Medulla oblongata (tissue), 1 donor: Measurements from ENCODE around the gene ELOF1.
"Not testable (repeated sequence)": the region's sequence is repeated elsewhere in the genome, so short reads cannot be mapped to it uniquely, and the experiment has no call there.

Experiments
- DNase-seq: peaks from one replicate; pipeline ENCODE4 v3.0.0-alpha.2; 2015; ENCODE audit errors: extremely low spot score

Gene ELOF1

DNA sequence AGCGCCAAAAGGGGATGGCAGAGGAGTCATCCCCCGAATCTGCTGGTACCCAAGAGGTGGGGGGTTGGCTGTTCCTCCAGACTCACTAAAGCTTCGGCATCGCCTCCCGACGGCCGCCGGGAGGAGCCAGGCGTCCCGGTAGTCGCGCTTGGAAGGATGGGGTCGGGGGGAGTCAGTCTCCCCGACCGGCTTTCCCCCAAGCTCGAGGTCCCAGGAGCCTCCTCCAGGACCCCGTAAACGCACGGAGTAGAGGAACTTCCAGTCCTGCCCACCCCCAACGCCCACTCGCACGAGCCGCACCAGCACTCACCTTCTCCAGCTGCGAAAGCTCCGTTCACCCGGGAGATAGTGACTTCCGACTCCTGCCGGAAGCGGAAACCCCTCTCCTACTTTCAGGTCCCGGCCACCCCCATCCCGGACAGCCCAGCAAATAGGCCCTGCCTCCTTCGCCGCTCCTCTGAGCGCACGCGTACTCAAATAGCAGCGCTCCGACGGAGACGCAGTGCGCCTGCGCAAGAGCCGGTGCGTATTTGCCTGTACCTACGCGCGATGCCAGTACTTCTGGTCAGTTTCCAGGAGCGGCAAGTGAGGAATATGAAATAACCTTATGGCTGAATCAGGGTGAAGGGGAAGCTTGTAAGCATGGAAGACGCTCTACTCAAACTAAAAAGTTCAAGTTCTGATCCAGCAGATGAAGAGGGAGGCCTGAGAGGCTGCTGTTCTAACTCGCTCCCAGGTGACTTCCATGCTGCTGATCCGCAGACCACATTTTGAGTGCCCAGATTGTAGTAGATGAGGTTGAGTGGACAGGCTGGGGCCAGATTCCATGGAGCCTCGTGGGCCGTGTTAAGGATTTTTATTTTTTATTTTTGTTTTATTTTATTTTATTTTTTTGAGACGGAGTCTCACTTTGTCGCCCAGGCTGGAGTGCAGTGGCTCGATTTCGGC, at the start of gene ELOF1:
TSS of gene ELOF1 (minus strand) at position 350 of the 948 bp plus-strand sequence. CDS start 4,883 bp downstream, outside the sequence.
- DNase-seq: peak; percentile 99

DNA sequence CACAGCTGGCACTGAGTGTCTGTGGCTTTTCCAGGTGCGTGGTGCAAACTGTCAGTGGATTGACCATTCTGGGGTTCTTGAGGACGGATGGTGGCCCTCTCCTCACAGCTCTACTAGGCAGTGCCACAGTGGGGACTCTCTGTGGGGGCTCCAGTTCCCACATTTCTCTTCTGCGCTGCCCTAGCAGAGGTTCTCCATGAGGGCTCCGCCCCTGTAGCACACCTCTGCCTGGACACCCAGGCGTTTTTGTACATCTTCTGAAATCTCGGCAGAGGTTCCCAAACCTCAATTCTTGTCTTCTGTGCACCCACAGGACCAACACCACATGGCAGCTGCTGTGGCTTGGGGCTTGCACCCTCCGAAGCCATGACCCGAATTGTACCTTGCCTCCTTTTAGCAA, 47.5 kb upstream of the ELOF1 start:
- DNase-seq: no peak

DNA sequence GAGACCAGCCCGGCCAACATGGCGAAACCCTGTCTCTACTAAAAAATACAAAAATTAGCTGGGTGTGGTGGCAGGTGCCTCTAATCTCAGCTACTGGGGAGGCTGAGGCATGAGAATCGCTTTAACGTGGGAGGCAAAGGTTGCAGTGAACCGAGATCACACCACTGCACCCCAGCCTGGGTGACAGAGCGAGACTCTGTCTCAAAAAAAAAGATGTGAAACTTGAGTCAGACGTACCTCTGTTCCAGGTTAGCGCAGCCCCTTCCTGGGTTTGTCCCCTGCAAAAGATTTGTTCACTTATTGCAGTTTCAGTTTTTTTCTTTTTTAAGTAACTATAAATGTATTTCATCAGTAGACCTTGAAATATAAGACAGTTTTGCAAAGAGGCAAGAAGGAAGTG, 40.7 kb upstream of the ELOF1 start:
- DNase-seq: not testable (repeated sequence)

DNA sequence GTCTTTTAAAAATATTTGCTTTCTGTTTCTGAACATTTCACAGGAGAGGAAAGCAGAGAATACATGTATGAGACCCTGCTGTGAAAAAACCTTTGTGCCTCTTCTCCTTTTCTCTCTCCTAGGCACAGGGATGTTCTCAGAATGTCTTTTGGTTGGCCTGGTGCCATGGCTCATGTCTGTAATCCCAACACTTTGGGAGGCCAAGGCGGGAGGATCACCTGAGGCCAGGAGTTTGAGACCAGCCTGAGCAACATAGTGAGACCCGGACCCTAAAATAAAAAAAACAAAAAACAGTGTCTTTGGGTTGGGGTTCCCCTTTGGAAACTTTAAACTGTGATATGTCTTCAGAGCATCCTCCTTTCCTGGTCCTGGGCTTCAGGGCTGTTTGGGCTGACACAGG, 39.7 kb upstream of the ELOF1 start:
- no peak for DNase-seq

DNA sequence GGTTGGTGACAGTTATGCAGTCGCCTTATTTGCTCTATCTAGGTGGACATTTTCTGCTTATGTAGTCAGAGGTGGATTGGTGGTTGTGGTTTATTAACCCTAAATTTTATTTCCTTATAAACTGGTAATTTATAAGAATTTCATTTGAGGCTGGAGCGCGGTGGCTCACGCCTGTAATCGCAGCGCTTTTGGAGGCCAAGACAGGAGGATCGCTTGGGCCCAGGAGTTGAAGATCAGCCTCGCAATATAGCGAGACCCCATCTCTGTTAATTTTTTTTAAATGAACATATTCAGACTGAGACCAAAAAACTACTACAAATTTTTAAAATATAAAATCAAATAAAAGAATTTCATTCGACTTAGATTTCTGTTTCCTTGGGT, 39.1 kb upstream of the ELOF1 start:
- no peak for DNase-seq

DNA sequence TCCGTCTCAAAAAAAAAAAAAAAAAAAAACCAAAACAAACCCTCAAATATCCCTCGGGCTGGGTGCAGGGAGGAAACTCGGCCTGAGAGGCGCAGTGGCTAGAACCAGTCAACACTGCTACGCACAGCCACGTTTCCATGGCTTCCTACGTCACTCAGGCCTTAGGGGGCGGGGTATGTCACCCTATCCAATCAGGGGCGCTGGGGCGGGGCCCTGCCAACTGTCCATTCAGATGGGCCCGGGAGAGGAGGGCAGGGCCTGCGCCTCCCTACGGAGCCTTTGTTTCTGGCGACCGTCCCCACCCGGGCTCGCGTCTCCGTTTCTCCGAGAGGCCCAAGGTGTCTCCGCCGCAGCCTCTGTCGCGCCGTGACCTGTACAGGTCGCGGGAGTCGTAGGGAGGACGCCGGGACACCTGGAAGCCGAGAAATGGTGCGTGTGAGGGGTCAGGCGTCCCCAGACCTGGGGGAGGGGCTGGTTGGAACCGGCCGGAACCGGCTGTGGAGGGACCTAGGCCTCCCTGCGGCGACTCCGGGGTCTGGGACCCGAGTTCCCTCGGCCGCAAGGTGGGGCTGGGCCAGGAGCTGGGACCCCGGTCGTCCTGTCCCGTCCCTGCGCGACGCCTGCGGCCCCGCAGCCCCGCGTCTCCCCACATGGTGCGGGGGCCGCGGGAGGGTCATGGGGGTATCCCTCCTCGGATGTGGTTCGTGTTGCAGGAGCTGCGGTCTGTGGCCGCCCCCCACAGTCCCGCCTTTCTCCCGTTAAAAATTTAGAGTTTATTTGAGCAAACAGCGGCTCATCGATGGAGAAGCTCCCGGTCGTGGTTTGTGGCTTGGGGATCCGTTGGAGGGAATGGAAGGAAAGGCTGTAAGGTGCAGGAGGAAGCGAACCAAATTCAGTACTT, 38.4 kb upstream of the ELOF1 start, which contains the start of gene ZNF627:
TSS of gene ZNF627 (plus strand) at position 282 of the 901 bp plus-strand sequence. CDS start at position 427, 145 bp downstream.
- DNase-seq: peak; percentile 99

DNA sequence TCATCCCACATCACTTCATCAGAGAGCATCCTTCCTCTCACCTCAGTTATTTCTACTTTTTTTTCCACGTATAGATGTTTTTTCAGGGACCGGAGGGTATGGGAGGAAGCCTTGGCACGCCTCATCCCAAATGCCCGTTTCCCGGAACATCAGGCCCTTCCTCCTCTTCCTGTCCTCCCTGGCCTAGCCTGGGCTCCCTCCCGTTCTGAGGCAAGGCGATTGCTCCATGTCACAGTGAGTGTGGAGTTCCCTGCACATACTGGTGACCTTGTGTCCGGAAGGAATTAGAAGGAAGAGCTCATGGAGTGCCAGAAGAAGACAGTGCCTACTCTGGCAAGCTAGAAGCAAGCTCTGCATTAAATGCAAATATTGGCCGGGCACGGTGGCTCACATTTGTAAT, 37.1 kb upstream of the ELOF1 start:
- DNase-seq: no peak

DNA sequence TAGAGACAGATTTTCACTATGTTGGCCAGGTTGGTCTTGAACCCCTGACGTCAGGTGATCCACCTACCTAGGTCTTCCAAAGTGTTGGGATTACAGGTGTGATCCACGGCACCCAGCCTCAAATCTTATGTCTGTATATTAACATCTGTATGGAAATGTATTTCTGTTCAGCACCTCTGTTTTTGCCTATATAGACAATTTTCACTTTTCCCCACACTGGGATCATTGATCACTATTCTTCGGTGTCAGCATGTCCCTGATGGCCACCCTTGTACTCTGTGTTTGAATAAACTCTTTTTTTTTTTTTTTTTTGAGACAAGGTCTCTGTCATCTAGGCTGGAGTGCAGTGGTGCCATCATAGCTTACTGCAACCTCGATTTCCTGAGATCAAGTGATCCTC, 35.1 kb upstream of the ELOF1 start:
- no peak for DNase-seq

DNA sequence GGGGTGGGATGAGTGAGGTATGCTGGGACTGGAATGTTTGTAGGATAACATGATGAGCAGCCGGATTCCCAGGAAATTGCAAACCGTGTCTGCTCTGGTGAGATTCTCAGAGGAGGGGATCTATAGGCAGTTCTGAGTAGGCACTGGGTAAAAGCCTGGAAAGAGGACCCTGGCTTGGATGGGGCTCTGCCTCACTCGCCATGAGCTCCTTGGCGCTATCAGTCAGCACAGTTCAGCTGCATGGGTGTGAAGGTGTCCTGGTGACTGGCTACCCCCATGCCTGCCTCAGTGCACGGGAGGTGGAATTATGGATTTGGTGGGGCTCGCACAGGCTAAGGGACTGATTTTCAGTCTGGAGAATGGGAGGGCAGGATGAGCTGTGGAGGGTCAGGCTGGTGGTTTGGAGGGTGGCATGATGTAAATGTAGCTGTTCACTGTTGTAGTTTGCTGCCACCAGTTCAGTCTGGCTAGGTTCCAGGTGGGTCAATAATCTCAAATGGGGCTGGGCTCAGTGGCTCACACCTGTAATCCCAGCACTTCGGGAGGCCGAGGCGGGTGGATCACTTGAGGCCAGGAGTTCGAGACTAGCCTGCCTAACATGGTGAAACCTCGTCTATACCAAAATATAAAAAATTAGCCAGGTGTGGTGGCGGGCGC, 29.1 kb upstream of the ELOF1 start:
- no peak for DNase-seq

DNA sequence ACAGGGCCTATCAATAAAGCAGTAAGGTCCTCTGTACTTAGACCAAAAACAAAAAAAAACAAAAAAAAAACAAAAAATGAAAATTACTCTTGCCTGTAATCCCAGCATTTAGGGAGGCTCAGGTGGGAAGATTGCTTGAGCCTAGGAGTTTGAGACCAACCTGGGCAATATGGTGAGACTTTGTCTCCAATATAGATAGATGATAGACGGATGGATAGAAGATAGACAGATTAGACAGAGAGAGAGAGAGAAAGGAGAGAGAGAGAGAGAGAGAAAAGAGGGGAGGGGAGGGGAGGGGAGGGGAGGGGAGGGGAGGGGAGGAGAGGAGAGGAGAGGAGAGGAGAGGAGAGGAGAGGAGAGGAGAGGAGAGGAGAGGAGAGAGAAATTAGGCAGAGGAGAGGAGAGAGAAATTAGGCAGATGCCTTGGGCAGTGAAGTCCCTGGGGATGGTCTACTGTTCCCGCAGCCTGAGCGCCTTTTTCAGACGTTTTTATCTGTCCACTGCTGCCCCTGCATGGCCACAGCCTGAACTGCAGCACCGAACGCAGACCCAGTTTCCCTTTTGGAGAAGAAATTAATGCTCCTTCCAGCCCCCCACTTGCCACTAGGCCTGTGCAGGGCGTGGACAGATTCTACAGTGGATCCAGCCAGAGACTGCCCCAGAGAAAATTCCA, 28.4 kb upstream of the ELOF1 start:
- peak; percentile 74 for DNase-seq

DNA sequence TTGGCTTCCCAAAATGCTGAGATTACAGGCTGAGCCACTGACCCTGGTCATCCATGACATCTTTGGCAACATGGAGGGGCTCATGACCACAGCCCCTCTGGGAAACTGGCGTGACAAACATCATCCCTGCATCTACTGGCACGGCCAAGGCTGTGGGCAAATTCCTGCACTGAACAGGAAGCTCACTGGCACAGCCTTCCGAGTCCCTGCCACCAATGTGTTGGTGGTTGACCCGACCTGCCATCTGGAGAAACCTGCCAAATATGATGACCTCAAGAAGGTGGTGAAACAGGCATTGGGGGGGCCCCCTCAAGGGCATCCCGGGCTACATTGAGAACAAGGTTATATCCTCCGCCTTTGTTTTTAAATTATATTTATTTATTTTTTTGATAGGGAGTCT, 27.3 kb upstream of the ELOF1 start:
- no peak for DNase-seq

DNA sequence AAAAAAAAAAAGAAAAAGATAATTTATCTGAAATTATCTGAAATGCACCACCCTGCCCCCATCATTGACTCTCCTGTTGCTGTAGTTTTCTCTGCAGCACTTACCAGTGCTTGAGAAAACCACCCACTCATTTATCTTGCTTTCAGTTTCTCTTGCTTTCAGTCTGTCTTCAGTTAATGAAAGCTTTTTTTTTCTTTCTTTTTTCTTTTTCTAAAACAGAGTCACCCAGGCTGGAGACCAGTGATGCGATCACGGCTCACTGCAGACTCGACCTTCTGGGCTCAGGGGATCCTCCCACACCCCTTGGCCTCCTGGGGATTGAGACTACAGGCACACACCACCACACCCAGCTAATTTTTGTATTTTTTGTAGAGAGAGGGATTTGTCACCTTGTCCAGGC, 22.7 kb upstream of the ELOF1 start:
- DNase-seq: no peak

DNA sequence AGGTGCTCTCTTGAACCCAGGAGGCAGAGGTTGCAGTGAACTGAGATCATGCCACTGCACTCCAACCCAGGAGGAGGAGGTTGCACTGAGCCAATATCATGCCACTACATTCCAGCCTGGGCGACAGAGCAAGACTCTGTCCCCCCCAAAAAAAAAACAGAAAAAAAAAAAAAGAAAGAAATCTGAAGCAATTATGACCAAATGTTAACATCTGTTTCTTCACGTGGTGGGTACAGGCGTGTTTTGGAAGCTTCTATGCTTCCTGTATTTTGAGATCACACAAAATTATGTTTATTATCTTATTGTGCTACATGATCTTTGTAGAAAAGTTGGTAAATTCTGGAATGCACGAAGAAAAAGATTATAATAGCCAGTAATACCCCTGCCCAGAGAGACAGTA, 21.1 kb upstream of the ELOF1 start:
- no peak for DNase-seq

DNA sequence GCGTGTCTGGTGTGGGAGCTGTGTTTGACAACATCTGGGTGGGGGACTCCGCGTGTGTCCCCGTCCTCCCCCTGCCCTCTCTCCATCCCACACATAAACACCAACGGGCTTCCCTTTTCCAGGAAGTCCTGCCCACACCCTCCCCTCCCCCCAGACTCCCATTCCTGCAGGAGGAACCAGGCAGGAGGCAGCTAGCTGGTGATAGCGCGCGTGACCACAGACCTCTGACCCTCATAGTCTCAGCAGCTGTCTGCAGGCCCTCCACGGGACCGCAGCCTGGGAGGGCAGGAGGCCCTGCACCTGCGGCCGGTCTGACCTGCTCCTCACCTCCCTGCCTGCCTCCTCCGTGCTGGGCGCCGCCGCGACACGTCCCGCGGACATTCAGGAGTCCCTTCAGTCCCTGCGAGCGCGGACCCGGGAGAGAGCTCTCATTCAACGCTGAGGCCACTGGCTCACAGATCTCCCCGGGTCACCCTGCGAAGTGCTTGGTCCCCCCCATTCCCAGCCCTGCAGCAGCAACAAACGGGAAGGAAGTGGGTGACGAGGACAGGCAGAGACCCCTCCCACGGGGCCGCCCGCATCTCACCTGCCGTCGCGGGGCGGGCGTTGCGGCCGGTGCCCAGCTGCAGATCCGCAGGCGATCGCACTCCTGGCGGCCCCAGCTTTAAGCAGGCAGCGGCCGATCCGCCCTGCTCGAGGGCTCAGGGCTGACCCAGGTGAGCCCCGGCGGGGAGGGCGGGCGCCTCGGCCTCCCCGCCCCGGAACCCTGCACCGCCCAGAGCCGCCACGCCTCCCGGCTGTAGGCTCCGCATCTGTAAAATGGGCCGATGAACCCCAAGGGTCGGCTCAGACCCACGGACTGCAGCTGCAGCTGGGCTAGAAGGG, 19.5 kb upstream of the ELOF1 start:
- peak; percentile 43 for DNase-seq

DNA sequence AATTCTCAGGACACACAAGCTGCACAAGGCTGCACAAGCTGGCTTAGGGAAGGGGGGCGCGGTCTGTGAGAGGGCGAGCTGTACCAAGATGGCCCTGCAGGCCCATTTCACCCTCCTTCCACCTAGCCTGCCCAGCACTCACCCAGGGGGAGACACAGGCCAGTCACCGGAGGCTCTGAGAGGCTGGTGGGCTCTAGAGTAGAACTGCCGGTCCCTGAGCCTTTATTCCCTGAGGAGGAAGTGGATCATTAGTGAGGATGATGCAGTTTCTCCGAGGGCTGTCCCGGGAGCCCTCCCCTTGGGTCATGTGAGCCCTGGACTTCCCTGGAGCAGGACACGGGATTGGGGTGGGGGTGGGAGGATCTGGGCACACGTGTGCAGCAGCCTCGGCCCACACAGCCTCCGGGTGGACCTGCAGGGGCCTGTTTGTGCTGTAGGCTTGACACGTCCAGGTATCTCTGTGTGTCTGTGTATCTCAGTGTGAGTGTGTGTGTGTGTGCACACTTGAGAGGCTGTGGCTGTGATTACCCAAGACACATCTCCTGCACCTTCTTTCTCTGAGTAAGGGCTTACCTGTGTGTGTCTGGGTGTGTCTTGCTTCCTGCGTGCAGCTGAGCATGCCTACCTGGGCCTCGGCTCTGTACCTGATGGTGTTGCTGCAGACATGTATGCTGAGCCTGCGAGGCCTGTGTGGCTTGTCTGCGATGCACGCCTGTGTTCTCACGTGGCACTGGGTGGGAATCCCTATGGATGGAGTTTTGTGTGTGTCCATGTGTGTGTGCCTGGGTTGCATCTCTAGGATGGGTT, 18.6 kb upstream of the ELOF1 start, which contains the start of gene ACP5:
TSS of gene ACP5 (minus strand) at position 195 of the 807 bp plus-strand sequence. CDS start 328 bp downstream, outside the sequence.
- DNase-seq: no peak

DNA sequence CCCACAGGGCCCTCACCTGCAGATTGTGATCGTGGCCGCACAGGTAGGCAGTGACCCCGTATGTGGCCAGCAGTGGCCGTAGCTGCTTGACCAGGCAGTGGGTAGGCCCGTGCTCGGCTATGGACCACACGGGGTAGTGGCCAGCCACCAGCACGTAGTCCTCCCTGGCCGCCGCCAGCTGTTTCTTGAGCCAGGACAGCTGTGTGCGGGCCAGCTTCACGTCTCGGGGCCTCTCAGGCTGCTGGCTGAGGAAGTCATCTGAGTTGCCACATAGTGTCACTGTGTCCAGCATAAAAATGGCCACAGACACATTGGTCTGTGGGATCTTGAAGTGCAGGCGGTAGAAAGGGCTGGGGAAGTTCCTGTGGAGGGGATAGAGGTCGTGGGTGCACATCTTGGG, 17.2 kb upstream of the ELOF1 start:
- no peak for DNase-seq

DNA sequence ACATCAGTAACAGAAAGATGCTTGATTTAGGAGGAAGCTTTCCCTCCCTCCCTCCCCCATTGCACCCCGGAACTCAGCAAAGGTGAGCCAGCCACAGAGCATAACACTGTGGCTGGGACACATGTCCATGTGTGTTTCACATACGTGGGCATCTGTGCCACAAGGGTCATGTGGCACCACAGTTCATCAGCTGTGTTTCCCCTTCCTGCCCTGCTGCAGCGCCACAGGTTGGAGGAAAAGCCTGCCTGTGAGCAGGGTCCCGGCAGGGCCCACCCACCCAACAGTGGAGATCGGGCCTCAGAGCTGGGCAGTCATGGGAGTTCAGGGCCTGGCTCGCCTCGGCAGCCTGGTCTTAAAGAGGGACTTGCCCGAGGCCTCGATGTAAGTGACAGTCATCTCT, 15.7 kb upstream of the ELOF1 start:
- no peak for DNase-seq

DNA sequence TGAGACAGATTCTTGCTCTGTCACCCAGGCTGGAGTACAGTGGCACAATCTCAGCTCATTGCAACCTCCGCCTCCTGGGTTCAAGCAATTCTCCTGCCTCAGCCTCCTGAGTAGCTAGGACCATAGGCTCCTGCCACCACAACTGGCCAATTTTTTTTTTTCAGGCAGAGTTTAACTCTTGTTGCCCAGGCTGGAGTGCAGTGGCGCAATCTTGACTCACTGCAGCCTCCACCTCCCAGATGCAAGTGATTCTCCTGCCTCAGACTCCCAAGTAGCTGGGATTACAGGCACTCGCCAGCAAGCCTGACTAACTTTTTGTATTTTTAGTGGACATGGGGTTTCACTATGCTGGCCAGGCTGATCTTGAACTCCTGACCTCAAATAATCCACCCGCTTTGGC, 14.7 kb upstream of the ELOF1 start:
- DNase-seq: not testable (repeated sequence)

DNA sequence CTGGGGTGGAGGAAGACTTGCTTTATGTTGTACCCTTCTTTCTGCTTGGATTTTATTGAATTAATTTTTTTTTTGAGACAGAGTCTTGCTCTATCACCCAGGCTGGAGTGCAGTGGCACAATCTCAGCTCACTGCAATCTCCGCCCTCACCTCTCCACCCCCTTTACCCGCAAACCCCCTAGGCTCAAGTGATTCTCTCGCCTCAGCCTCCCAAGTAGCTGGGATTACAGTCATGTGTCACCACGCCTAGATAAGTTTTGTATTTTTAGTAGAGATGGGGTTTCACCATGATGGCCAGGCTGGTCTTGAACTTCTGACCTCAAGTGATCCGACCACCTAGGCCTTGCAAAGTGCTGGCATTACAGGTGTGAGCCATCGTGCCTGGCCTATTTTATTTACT, 14.3 kb upstream of the ELOF1 start:
- DNase-seq: not testable (repeated sequence)
